Neural progenitor cell (in vitro differentiated cells): ENCODE data around the gene SYNDIG1.

Experiments used
- EZH2 ChIP-seq: fragments of 200-600 bp; sonication (generic); IDR thresholded peaks from 2 replicates; pipeline ENCODE4 v1.6.1; 2017; ENCODE audit warnings: antibody characterized with exemption, mild to moderate bottlenecking, moderate library complexity
- EZH2phosphoT487 ChIP-seq: fragments of 200-600 bp; sonication (generic); IDR thresholded peaks from 2 replicates; pipeline ENCODE4 v1.6.1; 2017; ENCODE audit warnings: antibody characterized with exemption
- TF ChIP-seq, protein P1 (sequence below): fragments of 200-600 bp; sonication (generic); IDR thresholded peaks from 2 replicates; pipeline ENCODE4 v1.5.1; 2017; ENCODE audit warnings: antibody characterized with exemption, mild to moderate bottlenecking

DNA sequence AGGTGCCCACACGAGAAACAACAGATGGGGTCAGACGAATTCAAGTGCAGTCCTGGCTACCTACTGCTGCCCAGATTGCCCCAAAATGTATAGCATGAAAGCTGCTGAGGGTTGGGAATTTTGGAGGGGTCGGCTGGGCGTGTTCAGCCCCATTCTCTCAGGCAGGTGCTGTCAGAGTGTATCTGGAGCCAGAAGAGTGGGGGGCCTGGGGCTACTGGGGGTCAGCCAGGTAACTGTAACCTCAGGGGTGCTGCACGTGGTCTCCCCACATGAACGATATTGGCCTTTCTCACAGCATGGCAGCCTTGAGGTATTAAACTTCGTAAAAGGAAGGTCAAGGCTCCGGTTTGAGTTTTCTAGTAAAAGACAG lies 14.6 kb downstream of the SYNDIG1 start:
- TF ChIP-seq, protein P1, sequence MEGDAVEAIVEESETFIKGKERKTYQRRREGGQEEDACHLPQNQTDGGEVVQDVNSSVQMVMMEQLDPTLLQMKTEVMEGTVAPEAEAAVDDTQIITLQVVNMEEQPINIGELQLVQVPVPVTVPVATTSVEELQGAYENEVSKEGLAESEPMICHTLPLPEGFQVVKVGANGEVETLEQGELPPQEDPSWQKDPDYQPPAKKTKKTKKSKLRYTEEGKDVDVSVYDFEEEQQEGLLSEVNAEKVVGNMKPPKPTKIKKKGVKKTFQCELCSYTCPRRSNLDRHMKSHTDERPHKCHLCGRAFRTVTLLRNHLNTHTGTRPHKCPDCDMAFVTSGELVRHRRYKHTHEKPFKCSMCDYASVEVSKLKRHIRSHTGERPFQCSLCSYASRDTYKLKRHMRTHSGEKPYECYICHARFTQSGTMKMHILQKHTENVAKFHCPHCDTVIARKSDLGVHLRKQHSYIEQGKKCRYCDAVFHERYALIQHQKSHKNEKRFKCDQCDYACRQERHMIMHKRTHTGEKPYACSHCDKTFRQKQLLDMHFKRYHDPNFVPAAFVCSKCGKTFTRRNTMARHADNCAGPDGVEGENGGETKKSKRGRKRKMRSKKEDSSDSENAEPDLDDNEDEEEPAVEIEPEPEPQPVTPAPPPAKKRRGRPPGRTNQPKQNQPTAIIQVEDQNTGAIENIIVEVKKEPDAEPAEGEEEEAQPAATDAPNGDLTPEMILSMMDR: no peak
- TF ChIP-seq EZH2: no peak
- no peak for TF ChIP-seq EZH2phosphoT487
